Subcutaneous adipose tissue (tissue), 4 donors: ENCODE data around the gene LMAN2. TPM values are rescaled to one million over a fixed set of nuclear protein-coding genes. Genes with fewer than 3 reads are reported as not detected.

Experiments used
- CTCF ChIP-seq: fragments of 450-650 bp; IDR thresholded peaks from one replicate; pipeline ENCODE4 v1.5.1; 2016; ENCODE audit warnings: low read depth, mild to moderate bottlenecking, control low read depth, antibody characterized with exemption, moderate library complexity
- total RNA-seq, 4 donors: library from RNA; depleted of rRNA; stranded (reverse); fragments of >200 nt; gene quantifications; one replicate each; pipeline ENCODE4 v1.1.0, GENCODE V29; 2016

Gene LMAN2
- total RNA-seq, 4 donors from 2014 or later, result 93.6 to 158 (median 129) TPM

GRCh38 chr5:177288191-177288590 lies 63.3 kb downstream of the LMAN2 start:
- TF ChIP-seq CTCF, result no peak

Other genes starting within 250 kb of the LMAN2 start
- gene NSD1, start 217.9 kb downstream of the LMAN2 start, total RNA-seq, result 10 to 100 TPM; 35.2 to 52.0 (median 37.7) TPM
- gene RAB24, start 47.9 kb downstream of the LMAN2 start, total RNA-seq, result 10 to 100 TPM; 19.4 to 35.6 (median 26.3) TPM
- 10 to 100 TPM; 55.1 to 58.6 (median 56.7) TPM for gene PRELID1, start 47.9 kb downstream of the LMAN2 start, total RNA-seq
- 10 to 100 TPM in 1 of 4 donors, 1 to 10 TPM in 2, under 1 TPM in 1; 0.82 to 13.0 (median 6.7) TPM for gene MXD3, start 39.8 kb downstream of the LMAN2 start, total RNA-seq
- gene RGS14, start 6.3 kb upstream of the LMAN2 start, total RNA-seq, result 10 to 100 TPM in 1 of 4 donors, 1 to 10 TPM in 3; 7.0 to 16.4 (median 7.5) TPM
- not detected for gene SLC34A1, start 32.8 kb upstream of the LMAN2 start, total RNA-seq
- not detected for gene PFN3, start 49.0 kb upstream of the LMAN2 start, total RNA-seq
- gene F12, start 57.9 kb upstream of the LMAN2 start, total RNA-seq, result 1 to 10 TPM in 1 of 4 donors, under 1 TPM in 2, not detected in 1; 0.51 to 2.0 (median 0.98) TPM
- 10 to 100 TPM in 3 of 4 donors, 1 to 10 TPM in 1; 9.3 to 22.6 (median 19.7) TPM for gene GRK6, start 75.0 kb upstream of the LMAN2 start, total RNA-seq
- 1 to 10 TPM in 2 of 4 donors, under 1 TPM in 2; 0.44 to 1.4 (median 0.90) TPM for gene PRR7, start 95.1 kb upstream of the LMAN2 start, total RNA-seq
- gene DBN1, start 122.0 kb upstream of the LMAN2 start, total RNA-seq, result 10 to 100 TPM; 25.2 to 50.9 (median 37.6) TPM
- 10 to 100 TPM; 11.2 to 43.1 (median 16.6) TPM for gene PDLIM7, start 145.9 kb upstream of the LMAN2 start, total RNA-seq
- gene DOK3, start 158.2 kb upstream of the LMAN2 start, total RNA-seq, result 10 to 100 TPM in 3 of 4 donors, 1 to 10 TPM in 1; 8.5 to 20.6 (median 11.0) TPM
- 10 to 100 TPM; 63.0 to 70.4 (median 64.8) TPM for gene DDX41, start 165.3 kb upstream of the LMAN2 start, total RNA-seq
- gene FAM193B, start 202.9 kb upstream of the LMAN2 start, total RNA-seq, result 10 to 100 TPM; 25.8 to 95.5 (median 35.5) TPM
- 100 to 1,000 TPM in 1 of 4 donors, 10 to 100 TPM in 3; 51.1 to 102 (median 73.6) TPM for gene TMED9, start 240.5 kb upstream of the LMAN2 start, total RNA-seq
- 10 to 100 TPM; 16.1 to 35.2 (median 20.8) TPM for gene B4GALT7, start 248.5 kb upstream of the LMAN2 start, total RNA-seq